Measurements from ENCODE around the gene ASPSCR1. TPM values are rescaled to one million over a fixed set of nuclear protein-coding genes. Genes with fewer than 3 reads are reported as not detected.

The ASPSCR1 gene
- total and polyA plus RNA-seq, 2 of the 4 experiments (the other 2 are of a cell fraction): 7.2 to 17.2 TPM

- CTCF ChIA-PET: no interaction called here
- in situ Hi-C loops (cut with MboI; ENCODE audit: low sequenced_read_pairs): no loop called here
- no peak overlapping the region for H2BK120ac ChIP-seq (ENCODE audit: low read depth, low read length)
These were observed 62.4 kb downstream of the ASPSCR1 start for GRCh38 chr17:82039695-82040299.

More at GRCh38 chr17:82039695-82040299, 62.4 kb downstream of the ASPSCR1 start:
- Histone ChIP-seq H2AK9ac (replicated peaks; ENCODE audit: low read depth, low read length, poor library complexity) (no peak overlapping the region), H3K9me3 (ENCODE audit: control insufficient read depth, insufficient read depth, low read length) (no peaks in the 10 kb centered on the region), H3K23ac (ENCODE audit: low read depth, low read length) (no peak overlapping the region), H3K27ac (ENCODE audit: insufficient read depth, low read length) (no peak overlapping the region), H3K9me1 (ENCODE audit: insufficient read depth, low read length) (peaks cover 14% of the 10 kb centered on the region; the same call in 1 of the 2 replicates), H3K18ac (ENCODE audit: low read depth, low read length) (no peak overlapping the region), H3K27me3 (ENCODE audit: control insufficient read depth, insufficient read depth, low read length) (no peaks in the 10 kb centered on the region), H3K36me3 (ENCODE audit: control insufficient read depth, insufficient read depth, low read length) (no peaks in the 10 kb centered on the region), H4K5ac (ENCODE audit: low read depth, low read length) (no peak overlapping the region), H3K4me2 (ENCODE audit: low read depth, low read length) (no peak overlapping the region), H2BK15ac (ENCODE audit: low read depth, low read length) (no peak overlapping the region), H4K8ac (ENCODE audit: low read depth in 2 of 2, low read length in 2 of 2) (no peak overlapping the region), H3K4ac (ENCODE audit: low read depth, low read length) (no peak overlapping the region), H4K91ac (ENCODE audit: insufficient read depth, low read depth, low read length) (no peak overlapping the region), H3K56ac (ENCODE audit: extremely low read depth, insufficient read depth, low read length) (no peak overlapping the region), H3K4me3 (ENCODE audit: insufficient read depth, low read depth, low read length) (no peak overlapping the region), H3K14ac (replicated peaks; ENCODE audit: low read depth, low read length) (no peak overlapping the region), H4K20me1 (ENCODE audit: insufficient read depth, low read length) (peaks cover 5% of the 10 kb centered on the region), H3K4me1 (ENCODE audit: control insufficient read depth, insufficient read depth, low read length) (peaks cover 7% of the 10 kb centered on the region), H2BK20ac (ENCODE audit: low read depth, low read length) (no peak overlapping the region), H2AK5ac (ENCODE audit: low read depth, low read length) (no peak overlapping the region), H2BK5ac (ENCODE audit: low read depth, low read length, poor library complexity, severe bottlenecking) (no peak overlapping the region), H2AFZ (replicated peaks; ENCODE audit: low read length, poor library complexity) (no peak overlapping the region), H3K9ac (ENCODE audit: low read depth, low read length) (no peak overlapping the region), H3K79me1 (ENCODE audit: low read depth in 1 of 2, low read length in 2 of 2) (peaks cover 7 to 12% of the 10 kb centered on the region in 2 experiments)
- POLR2A ChIA-PET (ENCODE audit: unreplicated experiment): no interaction called here
- DNase-seq (no peak), ATAC-seq (ENCODE audit: low read depth) (no peak)
- dilution Hi-C loops (cut with HindIII; ENCODE audit: low sequenced_read_pairs, unreplicated experiment): no loop called here
- intact Hi-C loops (cut with micrococcal nuclease): loop anchor here (10.0 kb wide), 1 partner anchor 285 kb away; no protein-coding TSS in a partner anchor
- BruUV-seq (replicated peaks): no TSS peak
- 77% methylated on average over 5 of the region's 8 CpGs; no CpG with 5 or more reads in 1 of the 2 experiments for WGBS, 2 experiments (ENCODE audit: extremely low coverage in 2 of 2, insufficient read length in 1 of 2)
- TF ChIP-seq RCOR1 (IDR thresholded peaks at IDR 0.05; ENCODE audit: insufficient replicate concordance, low read length) (no peak), MAZ (IDR thresholded peaks at IDR 0.05; ENCODE audit: borderline replicate concordance, low read depth, low read length) (no peak), RAD21 (IDR thresholded peaks at IDR 0.05; ENCODE audit: low read length) (no peak), MAFK (IDR thresholded peaks at IDR 0.05; ENCODE audit: low read depth, low read length) (no peak), CTCF (conservative IDR thresholded peaks at IDR 0.05; ENCODE audit: low read depth, low read length) (no peak), FOS (IDR thresholded peaks at IDR 0.05; ENCODE audit: low read depth, low read length) (no peak), CEBPB (IDR thresholded peaks at IDR 0.05; ENCODE audit: low read depth, low read length) (no peak), RFX5 (IDR thresholded peaks at IDR 0.05; ENCODE audit: low read depth, low read length) (no peak), POLR2A (IDR thresholded peaks at IDR 0.05; ENCODE audit: low read depth, low read length) (no peak), BHLHE40 (IDR thresholded peaks at IDR 0.05; ENCODE audit: low read depth, low read length) (no peak), SMC3 (IDR thresholded peaks at IDR 0.05; ENCODE audit: low read depth, low read length) (no peak), ELK1 (IDR thresholded peaks at IDR 0.05; ENCODE audit: borderline replicate concordance, low read depth, low read length) (no peak), MXI1 (IDR thresholded peaks at IDR 0.05; ENCODE audit: borderline replicate concordance, low read depth, low read length) (no peak), NFE2L2 (IDR thresholded peaks at IDR 0.05; ENCODE audit: low read depth, low read length) (no peak), CHD1 (IDR thresholded peaks at IDR 0.05; ENCODE audit: low read depth, low read length) (no peak)
- TF ChIP-seq, protein P1, sequence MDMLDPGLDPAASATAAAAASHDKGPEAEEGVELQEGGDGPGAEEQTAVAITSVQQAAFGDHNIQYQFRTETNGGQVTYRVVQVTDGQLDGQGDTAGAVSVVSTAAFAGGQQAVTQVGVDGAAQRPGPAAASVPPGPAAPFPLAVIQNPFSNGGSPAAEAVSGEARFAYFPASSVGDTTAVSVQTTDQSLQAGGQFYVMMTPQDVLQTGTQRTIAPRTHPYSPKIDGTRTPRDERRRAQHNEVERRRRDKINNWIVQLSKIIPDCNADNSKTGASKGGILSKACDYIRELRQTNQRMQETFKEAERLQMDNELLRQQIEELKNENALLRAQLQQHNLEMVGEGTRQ (IDR thresholded peaks at IDR 0.05; ENCODE audit: low read depth, low read length): no peak
